IPS-NIHi7 (cell line): ENCODE results near the gene ARL5C.
"Not testable (repeated sequence)": the region's sequence is repeated elsewhere in the genome, so short reads cannot be mapped to it uniquely, and the experiment has no call there.

Source experiments
- DNase-seq: peaks from one replicate; pipeline ENCODE4 v3.0.0; 2012; ENCODE audit warnings: mixed read lengths; ENCODE audit errors: extremely low spot score

ARL5C gene

DNA sequence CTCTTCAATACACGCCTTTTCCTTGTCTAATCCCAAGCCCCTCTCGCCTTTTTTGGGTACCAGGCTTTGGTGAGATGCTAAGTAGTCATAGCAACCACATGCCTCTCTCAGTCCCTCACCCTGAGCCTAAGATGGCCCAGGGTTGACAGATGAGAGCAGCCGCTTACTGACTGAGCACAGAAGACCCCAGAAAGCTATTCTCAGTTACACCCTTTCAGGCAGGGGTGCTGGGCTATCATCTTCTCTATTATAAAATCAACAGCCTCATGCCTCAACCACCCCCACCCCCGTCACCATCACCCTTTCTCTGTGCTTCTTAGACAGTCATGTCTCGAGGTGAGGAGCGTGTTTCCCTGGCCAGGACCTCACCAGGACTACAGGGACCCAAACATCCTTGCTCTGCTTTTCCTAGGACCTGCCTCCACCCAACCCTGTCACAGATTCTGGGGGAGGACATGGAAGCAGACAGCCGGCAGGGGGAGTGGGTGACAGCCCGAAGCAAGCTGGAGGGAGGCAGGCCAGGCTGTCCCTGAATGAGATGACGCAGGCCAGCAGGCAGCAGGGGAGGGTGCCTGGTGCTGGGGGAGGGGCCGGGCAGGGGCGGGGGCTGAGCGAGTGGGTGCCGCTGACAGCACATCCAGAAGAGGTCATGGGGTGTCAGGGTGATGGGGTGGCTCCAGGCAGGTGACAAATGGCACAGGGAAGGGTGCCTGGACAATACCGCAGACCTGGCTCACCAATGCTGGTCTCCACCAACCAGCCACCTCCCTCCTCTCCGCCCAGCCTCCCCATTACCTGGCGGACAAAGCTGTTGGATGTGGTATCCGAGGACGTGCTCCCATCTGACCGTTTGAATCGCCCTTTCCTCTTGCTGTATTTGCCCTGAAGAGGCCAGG, 28.4 kb upstream of the ARL5C start:
- peak; percentile 92 for DNase-seq

- no peak for DNase-seq
Observed at GRCh38 chr17:39193346-39193745, 27.4 kb upstream of the ARL5C start.

- no peak for DNase-seq
Observed at GRCh38 chr17:39192901-39193300, 26.9 kb upstream of the ARL5C start.

DNA sequence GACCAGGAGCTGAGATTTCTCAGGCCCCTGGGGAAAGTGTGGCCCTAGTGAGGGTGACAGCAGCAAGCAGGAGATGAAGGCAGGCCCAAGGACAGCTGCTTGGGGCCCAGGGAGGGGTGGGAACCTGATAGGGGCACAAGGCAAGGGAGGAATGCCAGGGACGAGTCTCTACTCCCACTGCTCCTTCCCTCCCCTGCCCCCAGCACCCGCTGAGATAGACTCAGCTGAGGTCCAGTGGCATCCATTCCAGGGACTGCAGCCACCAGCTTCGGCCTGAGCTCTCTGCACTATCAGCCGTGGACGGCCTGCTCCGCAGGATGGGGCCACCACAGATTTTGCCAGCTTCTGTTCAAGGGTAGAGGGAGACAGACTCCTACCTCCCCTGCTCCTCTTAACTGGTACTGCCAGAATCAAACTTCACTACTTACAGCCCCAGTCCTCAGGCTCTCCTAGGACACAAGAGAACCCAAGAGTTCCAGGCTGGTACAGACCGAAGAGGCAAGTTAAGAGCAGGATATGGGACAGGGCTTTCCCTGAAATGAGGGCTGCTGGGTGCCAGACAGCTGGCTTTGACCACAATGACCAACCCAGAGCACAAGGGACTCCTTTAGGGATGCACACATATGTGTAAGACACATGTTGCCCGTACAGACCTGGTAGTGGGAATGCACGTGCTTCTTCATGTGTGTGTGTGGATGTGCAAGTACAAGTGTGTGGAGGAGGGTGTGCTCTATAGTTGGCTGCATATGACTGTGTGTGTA, 26.0 kb upstream of the ARL5C start:
- DNase-seq, result no peak

GRCh38 chr17:39187152-39187830, 21.3 kb upstream of the ARL5C start:
- no peak for DNase-seq

DNA sequence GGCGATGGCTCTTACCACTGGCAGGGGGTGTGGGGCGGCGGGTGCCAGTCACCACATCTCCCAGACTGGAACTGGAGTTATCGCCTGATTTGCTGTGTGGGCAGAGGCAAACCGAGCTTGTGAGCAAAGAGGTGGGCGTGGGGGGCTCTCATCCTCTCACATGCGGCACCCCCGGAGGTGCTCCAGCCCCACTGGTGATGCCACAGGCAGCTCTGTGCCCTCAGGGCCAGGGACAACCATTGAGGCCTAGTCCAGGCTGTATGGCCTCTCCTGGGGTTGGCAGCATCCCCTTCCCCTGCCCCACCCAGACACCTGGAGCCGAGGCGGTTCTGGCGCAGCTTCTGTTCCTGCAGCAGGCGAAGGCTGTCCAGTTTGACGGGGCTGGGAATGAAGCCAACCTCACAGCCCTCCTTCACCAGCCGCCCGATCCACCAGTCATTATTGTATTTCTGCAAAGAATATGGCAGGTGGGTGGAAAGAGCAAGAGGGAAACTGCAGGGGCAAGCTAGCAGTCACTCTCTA, 20.6 kb upstream of the ARL5C start:
- no peak for DNase-seq

- no peak for DNase-seq
Observed at GRCh38 chr17:39183720-39184119, 17.8 kb upstream of the ARL5C start.

DNA sequence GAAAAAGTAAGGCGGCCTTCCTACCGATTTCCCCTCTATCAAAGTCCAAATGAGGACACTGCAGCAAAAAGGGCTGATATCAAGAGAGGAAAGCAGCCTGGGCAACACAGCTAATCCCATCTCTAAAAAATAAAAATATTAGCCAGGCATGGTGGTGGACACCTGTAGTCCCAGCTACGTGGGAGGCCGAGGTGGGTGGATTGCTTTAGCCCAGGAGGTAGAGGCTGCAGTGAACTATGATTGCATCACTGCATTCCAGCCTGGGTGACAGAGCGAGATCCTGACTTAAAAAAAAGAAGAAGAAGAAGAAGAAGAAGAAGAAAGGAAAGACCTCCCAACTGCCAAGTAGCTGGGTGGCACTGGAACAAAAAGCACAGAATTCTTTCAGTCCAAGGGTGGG, 17.1 kb upstream of the ARL5C start:
- DNase-seq, result no peak

GRCh38 chr17:39181303-39181702, 15.3 kb upstream of the ARL5C start:
- no peak for DNase-seq

GRCh38 chr17:39178536-39178935, 12.6 kb upstream of the ARL5C start:
- no peak for DNase-seq

DNA sequence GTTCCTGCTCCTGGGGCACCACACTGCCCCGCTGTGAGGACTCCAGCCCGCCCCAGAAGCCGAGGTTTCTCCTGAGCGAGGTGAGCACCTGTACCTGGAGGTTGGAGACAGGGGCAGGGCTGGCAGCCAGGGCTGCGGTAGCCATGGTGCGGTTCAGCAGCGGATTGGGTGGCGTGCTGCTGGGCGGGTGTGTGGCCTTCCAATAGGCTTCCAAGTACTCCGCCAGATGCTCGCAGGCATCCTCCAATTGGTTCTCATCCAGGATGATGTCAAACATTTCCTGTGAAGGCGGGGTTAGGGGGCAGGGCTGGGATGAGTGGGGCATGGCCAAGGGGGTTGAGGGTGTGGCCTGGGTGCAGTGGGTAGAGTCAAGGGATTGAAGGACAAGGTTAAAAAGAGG, 11.3 kb upstream of the ARL5C start:
- peak; percentile 97 for DNase-seq

- DNase-seq, result no peak
Observed at GRCh38 chr17:39175695-39176093, 9.7 kb upstream of the ARL5C start.

- peak; percentile 91 for DNase-seq
Observed at GRCh38 chr17:39174920-39175694, 9.1 kb upstream of the ARL5C start.

DNA sequence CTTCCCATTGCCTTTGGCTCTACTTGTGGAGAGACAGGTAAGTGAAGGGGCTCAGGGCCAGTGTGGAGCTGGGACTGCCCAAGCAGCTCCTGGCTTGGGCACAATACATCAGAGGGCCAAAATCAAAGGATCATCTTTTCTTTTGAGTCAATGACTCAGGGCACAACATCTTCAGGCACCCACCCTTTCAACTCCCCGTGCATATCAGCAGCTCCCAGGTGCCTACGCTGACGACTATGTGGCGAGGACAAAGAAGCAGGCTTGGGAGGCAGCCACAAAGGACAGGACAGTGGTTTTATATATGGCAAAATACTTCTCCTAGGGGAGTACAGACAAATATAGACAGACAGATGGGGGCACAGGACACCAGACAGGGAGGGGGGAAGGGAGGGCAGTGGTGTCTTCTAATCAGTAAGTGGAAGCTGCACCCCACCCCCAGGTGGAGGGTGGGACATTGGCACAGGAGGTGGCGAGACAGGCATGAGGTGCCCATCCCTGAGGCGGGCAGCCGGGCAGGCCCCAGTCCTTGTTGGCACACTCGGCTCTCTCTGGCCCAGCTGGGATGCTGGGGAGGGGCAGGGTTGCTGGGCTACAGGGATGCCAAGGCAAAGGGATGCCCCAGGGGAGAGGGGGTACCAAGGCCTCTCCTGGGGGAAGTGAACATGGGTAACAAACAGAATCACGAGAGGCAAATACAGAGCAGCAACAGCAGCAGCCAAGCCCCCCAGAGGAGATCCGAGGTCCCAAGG, 7.7 kb upstream of the ARL5C start:
- no peak for DNase-seq

DNA sequence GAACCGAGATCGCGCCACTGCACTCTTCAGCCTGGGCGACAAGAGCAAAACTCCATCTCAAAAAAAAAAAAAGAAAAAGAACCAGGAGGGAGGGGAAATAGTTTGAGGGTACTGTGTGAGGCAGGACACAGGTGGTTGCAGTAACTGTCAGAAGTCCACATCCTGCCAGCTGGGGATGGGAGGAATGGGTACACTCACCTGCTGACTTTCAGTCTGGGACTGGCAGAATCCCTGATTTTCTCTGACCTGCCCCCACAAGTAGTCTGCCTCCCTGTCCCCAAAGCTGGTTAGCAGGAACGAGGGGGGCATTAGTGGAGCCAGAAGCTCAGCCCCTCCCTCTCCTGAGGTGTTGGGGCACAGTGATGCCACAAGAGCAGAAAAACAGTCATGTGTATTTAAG, 7.1 kb upstream of the ARL5C start:
- DNase-seq, result no peak

DNA sequence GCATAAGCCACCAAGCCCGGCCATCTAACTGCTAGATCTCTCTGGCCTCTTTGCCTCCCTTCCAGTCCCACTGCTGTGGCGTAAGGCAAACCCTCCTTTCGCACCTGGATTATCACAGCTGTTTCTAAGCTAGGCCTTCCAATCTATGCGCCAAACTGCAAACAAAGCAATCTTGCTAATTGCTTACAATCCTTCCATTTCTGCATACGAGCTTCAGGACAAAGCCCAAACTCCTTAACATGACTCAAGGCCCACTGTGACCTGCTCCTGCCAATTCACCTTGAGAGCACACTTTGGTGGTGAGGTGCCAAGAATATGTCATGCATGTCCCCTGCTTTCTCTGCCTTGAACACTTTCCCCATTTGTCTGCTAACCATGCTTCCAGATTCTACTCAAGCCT, 6.0 kb upstream of the ARL5C start:
- no peak for DNase-seq

DNA sequence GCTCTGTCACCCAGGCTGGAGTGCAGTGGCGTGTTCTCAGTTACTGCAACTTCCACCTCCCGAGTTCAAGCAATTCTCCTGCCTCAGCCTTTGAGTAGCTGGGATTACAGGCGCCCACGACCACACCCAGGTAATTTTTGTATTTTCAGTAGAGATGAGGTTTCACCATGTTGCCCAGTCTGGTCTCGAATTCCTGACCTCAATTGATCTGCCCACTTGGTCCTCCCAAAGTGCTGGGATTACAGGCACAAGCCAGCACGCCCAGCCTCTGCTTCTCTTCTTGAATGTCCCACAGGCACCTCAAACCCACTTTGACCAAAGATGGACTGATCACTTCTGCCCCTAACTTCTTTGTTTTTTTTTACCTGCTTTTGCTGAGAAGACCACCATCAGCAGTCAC, 4.6 kb upstream of the ARL5C start:
- no peak for DNase-seq

DNA sequence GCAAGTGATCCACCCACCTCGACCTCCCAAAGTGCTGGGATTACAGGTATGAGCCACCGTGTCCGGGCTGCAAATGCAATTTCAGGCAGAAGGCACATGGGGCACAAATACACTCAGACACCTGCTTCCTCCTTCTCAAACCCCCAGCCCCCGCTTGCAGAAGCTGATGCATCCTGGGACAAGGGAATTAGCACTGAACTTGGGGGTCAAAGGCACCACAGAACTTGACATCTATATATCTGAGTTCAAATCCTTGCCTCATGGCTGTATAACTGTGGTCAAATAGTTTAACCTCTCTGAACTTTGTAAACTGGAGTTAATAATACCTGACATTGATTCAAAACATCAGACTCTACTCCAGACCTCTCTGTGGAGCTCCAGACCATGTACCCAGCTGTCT, 4.1 kb upstream of the ARL5C start:
- DNase-seq, result no peak

DNA sequence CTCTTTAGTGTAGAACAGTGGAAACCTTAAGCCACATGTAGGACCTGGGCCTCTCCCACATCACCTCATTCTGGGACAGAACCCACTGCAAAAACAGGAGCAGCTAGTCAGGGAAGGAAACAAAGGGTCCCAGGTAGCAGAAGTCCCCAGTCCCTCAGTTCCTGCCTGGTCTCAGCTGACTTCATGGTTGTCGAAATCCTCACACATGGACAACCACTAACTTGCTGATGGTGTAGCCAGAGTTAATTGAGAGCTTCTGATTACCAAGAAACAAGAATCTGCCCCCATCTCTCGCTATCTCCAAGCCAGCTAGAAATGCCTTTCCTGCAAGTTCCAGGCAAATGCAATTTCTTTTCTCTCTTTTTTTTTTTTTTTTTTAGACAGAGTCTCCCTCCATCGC, 3.6 kb upstream of the ARL5C start:
- no peak for DNase-seq

DNA sequence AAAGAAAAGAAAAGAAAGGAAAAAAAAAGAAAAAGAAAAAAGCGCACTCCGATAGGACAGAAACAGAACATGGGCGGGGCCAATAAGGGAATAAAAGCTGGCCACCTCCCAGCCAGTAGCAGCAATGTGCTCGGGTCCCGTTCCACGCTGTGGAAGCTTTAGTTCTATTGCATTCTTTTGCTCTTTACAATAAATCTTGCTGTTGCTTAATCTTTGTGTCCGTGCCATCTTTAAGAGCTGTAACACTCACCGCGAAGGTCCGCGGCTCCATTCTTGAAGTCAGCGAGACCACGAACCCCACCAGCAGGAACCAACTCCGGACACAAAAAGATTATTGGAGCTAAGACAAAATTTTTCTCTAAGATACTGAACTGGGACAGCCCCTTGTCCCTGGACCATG, 3.1 kb upstream of the ARL5C start:
- no peak for DNase-seq

DNA sequence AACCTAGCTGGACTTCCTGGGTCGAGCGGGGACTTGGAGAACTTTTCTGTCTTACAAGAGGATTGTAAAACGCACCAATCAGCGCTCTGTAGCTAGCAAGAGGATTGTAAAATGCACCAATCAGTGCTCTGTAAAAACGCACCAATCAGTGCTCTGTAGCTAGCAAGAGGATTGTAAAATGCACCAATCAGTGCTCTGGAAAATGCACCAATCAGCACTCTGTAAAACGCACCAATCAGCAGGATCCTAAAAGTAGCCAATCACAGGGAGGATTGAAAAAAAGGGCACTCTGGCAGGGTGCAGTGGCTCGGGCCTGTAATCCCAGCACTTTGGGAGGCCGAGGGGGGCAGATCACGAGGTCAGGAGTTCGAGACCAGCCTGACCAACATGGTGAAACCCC, 2.5 kb upstream of the ARL5C start:
- DNase-seq, result not testable (repeated sequence)
